Cardiac fibroblast (primary cell): Measurements from ENCODE around the gene GRM5.
"Not testable (repeated sequence)": the region's sequence is repeated elsewhere in the genome, so short reads cannot be mapped to it uniquely, and the experiment has no call there.

Source experiments
- DNase-seq, 2 donors: peaks; one replicate each; pipeline versions ENCODE4 v3.0.0 to v3.0.0-alpha.2; 2010; ENCODE audit warnings: low read depth in 2 of 2
- H3K4me3 ChIP-seq, 2 donors: replicated peaks in 1 of 2; 1 replicate in 1 of 2; 2 replicates in 1 of 2; pipeline ENCODE4 v1.5.1; 2011; ENCODE audit warnings: low read depth in 2 of 2, low read length in 2 of 2, mild to moderate bottlenecking in 2 of 2, moderate library complexity in 1 of 2
- CTCF ChIP-seq: IDR thresholded peaks from one replicate; pipeline ENCODE4 v1.5.1; 2011; ENCODE audit warnings: low read depth, mild to moderate bottlenecking, low read length, inconsistent platforms

The GRM5 gene

GRCh38 chr11:88909500-88909899 lies 156.3 kb downstream of the GRM5 start:
- TF ChIP-seq CTCF: no peak

DNA sequence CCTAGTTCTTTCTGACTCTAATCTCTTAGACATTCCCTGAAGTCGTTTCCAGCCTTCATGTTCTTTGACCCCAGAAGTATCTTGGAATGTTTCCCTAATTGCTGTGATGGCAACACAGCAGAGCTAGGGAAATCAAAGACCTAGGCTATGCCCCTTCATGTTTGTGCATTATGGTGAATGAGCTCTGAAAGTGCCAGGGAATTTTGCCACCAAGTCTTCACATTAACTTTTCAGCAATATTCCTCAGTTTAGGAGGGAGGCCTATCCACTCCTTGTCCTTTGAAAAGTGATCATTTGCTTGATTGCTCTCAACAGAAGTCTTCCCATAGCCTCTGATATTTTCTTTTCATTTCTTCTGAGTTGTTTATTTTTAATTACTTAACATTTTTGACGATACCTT lies 164.3 kb downstream of the GRM5 start:
- DNase-seq, H3K4me3 ChIP-seq: not testable (repeated sequence)

More at GRCh38 chr11:88909500-88909899, 156.3 kb downstream of the GRM5 start:
- H3K4me3 ChIP-seq: no peak overlapping the region
- peak in 1 of 2 donors; percentile 3 for DNase-seq

GRCh38 chr11:88888855-88889254 lies 176.9 kb downstream of the GRM5 start:
- not testable (repeated sequence) for DNase-seq, H3K4me3 ChIP-seq

DNA sequence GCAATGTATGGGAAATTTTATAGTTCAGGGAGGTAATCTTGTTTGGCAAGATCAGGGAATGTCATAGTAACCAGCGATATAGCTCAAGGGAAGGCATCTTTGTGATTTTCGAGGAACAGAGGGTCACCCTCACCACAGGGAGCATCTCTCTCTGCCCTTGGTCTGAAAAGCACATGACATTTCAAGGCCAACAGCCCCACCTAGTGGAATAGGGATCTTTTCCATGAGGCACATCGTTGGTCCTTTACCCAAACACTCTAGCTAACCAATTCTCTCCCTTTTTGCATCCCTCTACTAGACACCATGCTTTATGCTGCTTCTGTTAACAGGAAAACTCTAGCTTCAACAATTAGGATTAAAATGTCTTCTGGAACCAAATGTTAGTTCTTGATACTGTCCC lies 179.0 kb downstream of the GRM5 start:
- peak; percentile 43 for TF ChIP-seq CTCF
- DNase-seq: peak; percentile 54 to 60
- no peak overlapping the region for H3K4me3 ChIP-seq

DNA sequence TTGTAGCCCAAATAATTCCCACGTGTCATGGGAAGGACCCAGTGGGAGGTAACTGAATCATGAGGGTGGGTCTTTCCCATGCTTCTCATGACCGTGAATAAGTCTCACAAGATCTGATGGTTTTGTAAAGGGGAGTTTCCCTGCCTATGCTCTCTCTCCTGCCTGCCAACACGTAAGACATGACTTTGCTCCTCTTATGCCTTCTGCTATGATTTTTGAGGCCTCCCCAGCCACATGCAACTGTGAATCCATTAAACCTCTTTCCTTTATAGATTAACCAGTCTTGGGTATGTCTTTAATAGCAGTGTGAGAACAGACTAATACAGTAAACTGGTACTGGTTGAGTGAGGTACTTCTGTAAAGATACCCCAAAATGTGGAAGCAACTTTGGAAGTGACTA lies 183.0 kb downstream of the GRM5 start:
- DNase-seq: not testable (repeated sequence)

GRCh38 chr11:88861618-88862017 lies 204.2 kb downstream of the GRM5 start:
- TF ChIP-seq CTCF: no peak
- DNase-seq: no peak
- H3K4me3 ChIP-seq: no peak overlapping the region

More for the DNA sequence above, 183.0 kb downstream of the GRM5 start:
- not testable (repeated sequence) for H3K4me3 ChIP-seq

DNA sequence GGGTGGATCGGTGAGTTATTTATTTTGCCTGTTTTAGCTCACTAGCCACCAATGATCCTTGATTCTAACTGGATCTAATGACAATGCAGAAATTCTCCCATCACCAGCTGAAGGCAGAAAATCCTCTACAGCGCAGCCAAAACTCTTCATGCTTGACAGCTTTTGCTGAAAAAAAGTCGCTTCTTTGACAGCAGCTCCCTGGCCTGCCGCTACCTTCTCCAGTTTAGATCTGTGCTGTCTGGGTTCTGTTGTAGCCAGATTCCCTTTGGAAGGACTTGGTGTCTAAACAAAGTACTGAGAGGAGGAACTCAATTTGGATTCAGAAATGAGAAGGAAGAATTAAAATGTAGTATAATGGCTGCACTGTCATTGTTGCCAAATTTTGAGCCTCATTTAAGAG lies 205.4 kb downstream of the GRM5 start:
- not testable (repeated sequence) for H3K4me3 ChIP-seq, DNase-seq

DNA sequence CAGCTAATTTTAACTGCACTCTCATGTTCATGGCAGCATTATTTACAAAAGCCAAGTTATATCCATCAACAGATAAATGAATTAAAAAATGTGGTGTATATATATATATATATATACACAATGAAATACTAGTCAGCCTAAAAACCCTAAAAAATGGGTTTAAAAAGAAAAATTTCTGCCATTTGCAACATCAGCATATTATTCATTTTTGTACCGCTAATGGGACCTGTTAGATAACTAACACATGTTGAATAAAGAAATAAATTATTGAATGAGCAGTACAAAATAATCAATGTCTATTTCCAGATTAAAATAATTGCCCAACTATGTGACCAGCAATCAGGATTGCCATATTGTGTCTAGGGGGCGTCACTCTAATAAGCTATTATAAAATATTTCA lies 211.8 kb downstream of the GRM5 start:
- DNase-seq, H3K4me3 ChIP-seq: not testable (repeated sequence)

DNA sequence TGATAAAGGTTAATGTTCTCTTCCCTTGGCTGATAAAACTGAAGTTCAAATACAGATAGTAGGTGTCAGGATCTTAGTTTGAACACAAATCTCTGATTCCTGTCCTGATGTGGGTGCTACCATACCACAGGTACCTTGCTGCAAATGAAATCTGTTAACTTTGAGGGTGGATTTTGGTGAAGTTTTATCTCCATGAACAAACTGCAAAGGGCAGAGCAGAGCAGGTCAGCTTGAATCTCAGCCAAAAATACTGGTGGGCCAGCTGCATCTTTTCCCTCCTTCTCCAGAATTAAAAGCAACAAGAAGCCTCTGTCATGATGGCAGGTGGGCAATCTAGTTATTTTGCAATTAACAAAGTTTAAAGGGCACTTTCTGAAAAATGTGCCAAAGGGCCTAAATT lies 214.2 kb downstream of the GRM5 start:
- DNase-seq: not testable (repeated sequence)

GRCh38 chr11:88849773-88850172 lies 216.0 kb downstream of the GRM5 start:
- not testable (repeated sequence) for H3K4me3 ChIP-seq, DNase-seq

More for the DNA sequence above, 214.2 kb downstream of the GRM5 start:
- H3K4me3 ChIP-seq: not testable (repeated sequence)

DNA sequence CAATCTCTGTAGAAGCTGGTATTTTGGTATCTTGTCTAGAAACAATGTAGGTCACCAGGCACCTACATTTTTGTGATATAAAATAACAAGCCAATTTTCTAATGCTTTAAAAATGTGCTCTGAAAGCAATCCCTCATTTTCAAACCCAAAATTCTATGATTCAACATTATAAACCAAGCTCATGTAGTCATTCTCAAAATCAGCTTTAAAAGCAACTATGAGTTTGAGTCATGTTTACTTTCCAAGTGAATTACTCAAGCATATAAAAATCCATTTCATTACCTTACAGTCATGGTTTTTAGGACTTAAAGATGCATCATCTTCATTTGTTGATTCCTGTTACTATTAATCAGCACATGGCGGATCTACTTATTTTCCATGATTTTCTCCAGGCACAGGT lies 216.4 kb downstream of the GRM5 start:
- peak in 1 of 2 donors; percentile 25 for DNase-seq
- no peak overlapping the region for H3K4me3 ChIP-seq

GRCh38 chr11:88846266-88846665 lies 219.5 kb downstream of the GRM5 start:
- H3K4me3 ChIP-seq, DNase-seq: not testable (repeated sequence)

More for the DNA sequence above, 216.4 kb downstream of the GRM5 start:
- no peak for TF ChIP-seq CTCF

DNA sequence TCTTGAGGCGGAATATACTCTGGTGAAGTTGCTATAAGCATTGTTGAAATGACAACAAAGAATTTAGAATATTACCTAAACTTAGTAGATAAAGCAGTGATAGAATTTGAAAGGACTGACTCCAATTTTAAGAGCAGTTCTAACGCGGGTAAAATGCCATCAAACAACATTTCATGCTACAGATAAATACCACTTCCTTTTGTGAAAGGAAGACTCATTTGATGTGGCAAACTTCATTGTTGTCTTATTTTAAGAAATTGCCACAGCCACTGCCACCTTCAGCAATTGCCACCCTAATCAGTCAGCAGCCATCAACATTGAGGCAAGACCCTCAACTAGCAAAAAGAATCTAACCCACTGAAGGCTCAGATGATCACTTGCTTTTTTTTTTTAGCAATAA lies 220.8 kb downstream of the GRM5 start:
- DNase-seq, H3K4me3 ChIP-seq: not testable (repeated sequence)

DNA sequence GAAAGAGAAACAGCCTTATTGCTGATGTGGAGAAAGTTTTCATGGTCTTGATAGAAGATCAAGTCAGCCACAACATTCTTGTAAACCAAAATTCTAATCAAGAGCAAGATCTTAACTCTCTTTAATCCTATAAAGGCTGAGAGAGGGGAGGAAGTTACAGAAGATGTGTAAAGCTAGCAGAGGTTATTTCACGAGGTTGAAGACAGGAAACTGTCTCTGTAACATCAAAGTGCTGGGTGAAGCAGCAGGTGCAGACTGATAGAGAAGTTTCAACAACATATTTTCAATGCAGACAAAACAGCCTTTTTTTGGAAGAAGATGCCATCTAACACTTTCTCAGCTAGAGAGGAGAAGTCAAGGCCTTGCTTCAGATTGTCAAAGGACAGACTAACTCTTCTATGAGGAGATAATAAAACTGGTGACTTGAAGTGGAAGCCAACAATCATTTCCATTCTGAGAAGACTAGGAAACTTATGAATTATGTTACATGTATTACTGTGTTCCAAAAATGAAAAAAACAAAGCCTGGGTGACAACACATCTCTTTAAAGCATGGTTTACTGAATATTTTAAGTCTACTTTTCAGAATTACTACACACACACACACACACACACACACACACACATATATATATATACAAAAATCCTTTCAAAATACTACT lies 221.9 kb downstream of the GRM5 start:
- H3K4me3 ChIP-seq, DNase-seq: not testable (repeated sequence)
